IMR-90 (cell line): ENCODE measurements around the gene P2RY2. TPM values are rescaled to one million over a fixed set of nuclear protein-coding genes. Genes with fewer than 3 reads are reported as not detected.

Experiments
- ATAC-seq: fragments of 200-7000 bp; cut with Tn5 transposase; 2 replicates; pipeline ENCODE4 v1.9.1; 2020; ENCODE audit warnings: low read depth, mild to moderate bottlenecking, moderate library complexity
- BruUV-seq: library from RNA; stranded (reverse); fragments of 400-500 nt; replicated peaks from 2 replicates; lab custom pipeline; 2021; lab: Mats Ljungman, UMichigan
- CTCF ChIA-PET: fragments of 300-600 bp; formaldehyde crosslinking; extraction: SDS; loops from one replicate; lab custom pipeline; 2021; ENCODE audit warnings: antibody characterized with exemption; lab: Yijun Ruan, JAX
- POLR2A ChIA-PET: fragments of 300-600 bp; sonication (Branson Sonifier 250); formaldehyde crosslinking; loops from one replicate; lab custom pipeline; 2022; ENCODE audit warnings: antibody characterized with exemption; ENCODE audit not compliant: unreplicated experiment; lab: Charles Lee
- DNase-seq: peaks from one replicate; pipeline ENCODE4 v3.0.0; 2013
- H2AFZ ChIP-seq: replicated peaks from 2 replicates; pipeline ENCODE3; 2013; ENCODE audit warnings: low read length, mild to moderate bottlenecking; ENCODE audit not compliant: poor library complexity
- H2AK5ac ChIP-seq: 2 replicates; pipeline ENCODE4 v1.6.1; 2013; ENCODE audit warnings: low read depth, low read length, inconsistent platforms
- H2AK9ac ChIP-seq: replicated peaks from 2 replicates; pipeline ENCODE3; 2013; ENCODE audit warnings: mild to moderate bottlenecking, low read depth, low read length, moderate library complexity; ENCODE audit not compliant: poor library complexity
- H2BK120ac ChIP-seq: 2 replicates; pipeline ENCODE4 v1.6.1; 2013; ENCODE audit warnings: low read depth, low read length, inconsistent platforms
- H2BK15ac ChIP-seq: 3 replicates; pipeline ENCODE4 v1.6.1; 2013; ENCODE audit warnings: low read depth, low read length, inconsistent platforms
- H2BK20ac ChIP-seq: 2 replicates; pipeline ENCODE4 v1.6.1; 2013; ENCODE audit warnings: low read depth, mild to moderate bottlenecking, inconsistent platforms, low read length, moderate library complexity
- H2BK5ac ChIP-seq: 2 replicates; pipeline ENCODE4 v1.6.1; 2013; ENCODE audit warnings: mild to moderate bottlenecking, low read depth, low read length, inconsistent platforms; ENCODE audit not compliant: poor library complexity, severe bottlenecking
- H3K14ac ChIP-seq: replicated peaks from 2 replicates; pipeline ENCODE4 v1.6.1; 2013; ENCODE audit warnings: low read depth, low read length, inconsistent platforms
- H3K18ac ChIP-seq: 2 replicates; pipeline ENCODE4 v1.6.1; 2013; ENCODE audit warnings: low read depth, low read length, control low read depth
- H3K23ac ChIP-seq: 2 replicates; pipeline ENCODE4 v1.6.1; 2013; ENCODE audit warnings: low read depth, low read length, inconsistent platforms
- H3K27ac ChIP-seq: 2 replicates; pipeline ENCODE4 v1.5.1; 2013; ENCODE audit warnings: mild to moderate bottlenecking, control low read depth, low read length; ENCODE audit not compliant: insufficient read depth
- H3K27me3 ChIP-seq: 2 replicates; pipeline ENCODE4 v1.6.1; 2013; ENCODE audit warnings: low read length; ENCODE audit not compliant: control insufficient read depth, insufficient read depth
- H3K36me3 ChIP-seq: 2 replicates; pipeline ENCODE4 v1.6.1; 2013; ENCODE audit warnings: low read length, mixed read lengths; ENCODE audit not compliant: control insufficient read depth, insufficient read depth
- H3K4ac ChIP-seq: 2 replicates; pipeline ENCODE4 v1.6.1; 2013; ENCODE audit warnings: low read depth, low read length, inconsistent platforms
- H3K4me1 ChIP-seq: 2 replicates; pipeline ENCODE4 v1.6.1; 2013; ENCODE audit warnings: low read length, mixed read lengths; ENCODE audit not compliant: control insufficient read depth, insufficient read depth
- H3K4me2 ChIP-seq: 2 replicates; pipeline ENCODE4 v1.6.1; 2013; ENCODE audit warnings: low read depth, mild to moderate bottlenecking, control low read depth, low read length, moderate library complexity
- H3K4me3 ChIP-seq: 2 replicates; pipeline ENCODE4 v1.5.1; 2013; ENCODE audit warnings: low read depth, mild to moderate bottlenecking, control low read depth, low read length, moderate library complexity; ENCODE audit not compliant: insufficient read depth
- H3K56ac ChIP-seq: 2 replicates; pipeline ENCODE4 v1.6.1; 2013; ENCODE audit warnings: low read length, inconsistent platforms; ENCODE audit not compliant: insufficient read depth; ENCODE audit errors: extremely low read depth
- H3K79me1 ChIP-seq, 2 experiments: 2 replicates each; pipeline ENCODE4 v1.6.1; 2013; ENCODE audit warnings: low read length in 2 of 2, inconsistent platforms in 1 of 2, low read depth in 1 of 2
- H3K9ac ChIP-seq: 2 replicates; pipeline ENCODE4 v1.6.1; 2013; ENCODE audit warnings: low read depth, low read length, control low read depth
- H3K9me1 ChIP-seq: 2 replicates; pipeline ENCODE4 v1.6.1; 2013; ENCODE audit warnings: low read length, inconsistent platforms; ENCODE audit not compliant: insufficient read depth
- H3K9me3 ChIP-seq: 2 replicates; pipeline ENCODE4 v1.6.1; 2013; ENCODE audit warnings: low read length; ENCODE audit not compliant: control insufficient read depth, insufficient read depth
- H4K20me1 ChIP-seq: 2 replicates; pipeline ENCODE4 v1.6.1; 2013; ENCODE audit warnings: low read length, inconsistent platforms; ENCODE audit not compliant: insufficient read depth
- H4K5ac ChIP-seq: 2 replicates; pipeline ENCODE4 v1.6.1; 2013; ENCODE audit warnings: mild to moderate bottlenecking, low read depth, low read length, control low read depth
- H4K8ac ChIP-seq, 2 experiments: 2 replicates each; pipeline ENCODE4 v1.6.1; 2013; ENCODE audit warnings: low read depth in 2 of 2, low read length in 2 of 2, control low read depth in 1 of 2, inconsistent platforms in 1 of 2
- H4K91ac ChIP-seq: 2 replicates; pipeline ENCODE4 v1.6.1; 2013; ENCODE audit warnings: low read depth, low read length, inconsistent platforms; ENCODE audit not compliant: insufficient read depth
- BHLHE40 ChIP-seq: fragments of 150-350 bp; IDR thresholded peaks from 2 replicates; pipeline ENCODE4 v1.6.1; 2016; ENCODE audit warnings: mild to moderate bottlenecking, low read depth, low read length
- RAD21 ChIP-seq: IDR thresholded peaks from 2 replicates; pipeline ENCODE4 v1.6.1; 2012; ENCODE audit warnings: low read length, improper control_type of control experiment
- WGBS, 2 experiments: methylation state at CpG; one replicate each; pipeline versions ENCODE4 v1.1.5 to v1.1.7; 2013; ENCODE audit warnings: missing lambda C conversion rate in 2 of 2; ENCODE audit not compliant: insufficient read length in 1 of 2; ENCODE audit errors: extremely low coverage in 2 of 2; 5-methylcytosine and 5-hydroxymethylcytosine counted together
- dilution Hi-C: fragments of 300-500 bp; cut with HindIII; formaldehyde crosslinking; loops from one replicate; pipeline ENCODE4 v1.14.3; 2018; ENCODE audit warnings: low sequenced_read_pairs; ENCODE audit not compliant: unreplicated experiment
- in situ Hi-C: fragments of 300-500 bp; cut with MboI; formaldehyde crosslinking; loops from 3 replicates; pipeline ENCODE4 v1.14.3; 2019; ENCODE audit warnings: low sequenced_read_pairs, inconsistent platforms, mixed read lengths
- intact Hi-C: fragments of 100-400 bp; cut with micrococcal nuclease; formaldehyde crosslinking; loops from 2 replicates; pipeline ENCODE4 v1.10.0; 2022
- polyA plus RNA-seq, 3 experiments: library from polyadenylated mRNA; depleted of rRNA; stranded (reverse); fragments of >200 nt; gene quantifications; 2 replicates each; pipeline ENCODE4 v1.2.3, GENCODE V29; 2012; ENCODE audit warnings: low replicate concordance in 1 of 3
- total RNA-seq: library from RNA; depleted of rRNA; stranded (reverse); fragments of >200 nt; gene quantifications from 2 replicates; pipeline ENCODE4 v1.2.3, GENCODE V29; 2012

Gene P2RY2
- total and polyA plus RNA-seq, 2 of the 4 experiments (the other 2 are of a cell fraction) = not detected

- DNase-seq (no peak), ATAC-seq (peak; percentile 8; the same call in 1 of the 2 replicates)
- intact Hi-C loops = no loop called here
- Histone ChIP-seq H3K79me1 (no peaks in the 10 kb centered on the region), H3K9me1 (peaks cover 14% of the 10 kb centered on the region), H3K27ac (peak overlapping the region; percentile 92), H4K8ac (peak overlapping the region; percentile 93 to 97), H3K4me2 (no peak overlapping the region), H4K20me1 (no peaks in the 10 kb centered on the region), H3K23ac (peak overlapping the region; percentile 77), H2AK5ac (peak overlapping the region; percentile 98), H3K4me1 (peaks cover 14% of the 10 kb centered on the region), H3K18ac (peak overlapping the region; percentile 92), H3K9ac (peak overlapping the region; percentile 51), H2BK120ac (peak overlapping the region; percentile 98), H3K4ac (peak overlapping the region; percentile 85), H3K36me3 (no peaks in the 10 kb centered on the region), H4K5ac (peak overlapping the region; percentile 94), H3K4me3 (no peak overlapping the region), H2AK9ac (peak overlapping the region; percentile 87), H3K56ac (peak overlapping the region; percentile 39; the same call in 1 of the 2 replicates), H4K91ac (peak overlapping the region; percentile 98), H2BK15ac (peak overlapping the region; percentile 97; the same call in 2 of the 3 replicates), H2BK20ac (peak overlapping the region; percentile 95), H3K9me3 (no peaks in the 10 kb centered on the region), H2BK5ac (peak overlapping the region; percentile 99), H2AFZ (peak overlapping the region; percentile 90), H3K27me3 (no peaks in the 10 kb centered on the region; the same call in 1 of the 2 replicates), H3K14ac (peak overlapping the region; percentile 94)
- CTCF ChIA-PET = interaction anchor here (0.6 to 1.4 kb wide), 2 partner anchors 49 to 51 kb away, joined by 3 to 4 read pairs; no protein-coding TSS in a partner anchor
- POLR2A ChIA-PET = no interaction called here
- dilution Hi-C loops = no loop called here
- in situ Hi-C loops = no loop called here
- no TSS peak for BruUV-seq
- 92% methylated on average over 4 of the region's 7 CpGs; no CpG with 5 or more reads in 1 of the 2 experiments for WGBS, 2 experiments
- TF ChIP-seq RAD21 (no peak), BHLHE40 (no peak)
Measured at GRCh38 chr11:73258104-73259035, 40.3 kb downstream of the P2RY2 start.
